CD4-positive, alpha-beta memory T cell (primary cell): Measurements from ENCODE around the gene EFCAB7. TPM values are rescaled to one million over a fixed set of nuclear protein-coding genes. Genes with fewer than 3 reads are reported as not detected.

Source experiments
- CTCF ChIA-PET: fragments of 350-600 bp; sonication (Branson Sonifier 250); formaldehyde crosslinking; loops from one replicate; lab custom pipeline; 2021; ENCODE audit warnings: inconsistent platforms; ENCODE audit not compliant: partially characterized antibody; lab: Charles Lee
- POLR2A ChIA-PET: fragments of 350-600 bp; sonication (Branson Sonifier 250); formaldehyde crosslinking; loops from one replicate; lab custom pipeline; 2021; ENCODE audit not compliant: partially characterized antibody; lab: Charles Lee
- DNase-seq, 5 donors: peaks; one replicate each; pipeline versions ENCODE4 v3.0.0 to v3.0.0-alpha.2; 2020 to 2022; ENCODE audit warnings: mixed read lengths in 1 of 5
- H3K27ac ChIP-seq: one replicate; pipeline ENCODE4 v1.7.0; 2013; ENCODE audit warnings: low read depth, low read length
- H3K27me3 ChIP-seq: 2 replicates; pipeline ENCODE4 v1.7.0; 2013; ENCODE audit warnings: mild to moderate bottlenecking, low read length, moderate library complexity; ENCODE audit not compliant: insufficient read depth
- H3K36me3 ChIP-seq: 2 replicates; pipeline ENCODE4 v1.7.0; 2013; ENCODE audit warnings: mild to moderate bottlenecking, low read length, moderate library complexity; ENCODE audit not compliant: insufficient read depth
- H3K4me1 ChIP-seq: 2 replicates; pipeline ENCODE4 v1.7.0; 2013; ENCODE audit warnings: mild to moderate bottlenecking, low read length, moderate library complexity; ENCODE audit not compliant: insufficient read depth
- H3K4me3 ChIP-seq, 2 donors: one replicate each; pipeline ENCODE4 v1.7.0; 2013; ENCODE audit warnings: low read length in 2 of 2, mild to moderate bottlenecking in 1 of 2
- H3K9me3 ChIP-seq, 2 donors: one replicate each; pipeline ENCODE4 v1.7.0; 2013; ENCODE audit warnings: low read length in 2 of 2, control low read depth in 1 of 2; ENCODE audit not compliant: control insufficient read depth in 1 of 2
- H3K27ac Mint-ChIP-seq, 7 donors: one replicate each; pipeline ENCODE4 v1.8.0; 2020 to 2021; ENCODE audit warnings: mixed read lengths in 7 of 7, mild to moderate bottlenecking in 6 of 7, inconsistent platforms in 3 of 7, moderate library complexity in 3 of 7
- H3K27me3 Mint-ChIP-seq, 2 donors: one replicate each; pipeline ENCODE4 v1.8.0; 2020 to 2021; ENCODE audit warnings: mixed read lengths in 2 of 2
- H3K36me3 Mint-ChIP-seq, 2 donors: one replicate each; pipeline ENCODE4 v1.8.0; 2020 to 2021; ENCODE audit warnings: mixed read lengths in 2 of 2, inconsistent platforms in 1 of 2, mild to moderate bottlenecking in 1 of 2
- H3K4me1 Mint-ChIP-seq, 4 donors: one replicate each; pipeline ENCODE4 v1.8.0; 2020 to 2021; ENCODE audit warnings: mixed read lengths in 4 of 4, mild to moderate bottlenecking in 1 of 4
- H3K4me3 Mint-ChIP-seq, 8 donors: one replicate each; pipeline ENCODE4 v1.8.0; 2020 to 2021; ENCODE audit warnings: mixed read lengths in 8 of 8, mild to moderate bottlenecking in 7 of 8, moderate library complexity in 6 of 8, inconsistent platforms in 3 of 8
- H3K9me3 Mint-ChIP-seq, 8 donors: one replicate each; pipeline ENCODE4 v1.8.0; 2020 to 2021; ENCODE audit warnings: mixed read lengths in 8 of 8, mild to moderate bottlenecking in 5 of 8, inconsistent platforms in 3 of 8, moderate library complexity in 1 of 8
- intact Hi-C: fragments of 100-400 bp; cut with micrococcal nuclease; formaldehyde crosslinking; loops from one replicate; pipeline ENCODE4 v1.15.1; 2023
- polyA plus RNA-seq, 2 donors: library from polyadenylated mRNA; unstranded; fragments of 300-500 nt; fragmentation: Illumina TruSeq; gene quantifications; one replicate each; pipeline ENCODE4 v1.2.3, GENCODE V29; 2021
- total RNA-seq, 2 experiments: library from RNA; stranded (reverse); gene quantifications; one replicate each; pipeline ENCODE4 v1.2.3, GENCODE V29; 2021

EFCAB7 gene
- total and polyA plus RNA-seq, 4 experiments from 2014 or later = 4.3 to 15.1 (median 8.0) TPM

GRCh38 chr1:63621075-63621474 is 97.8 kb downstream of the EFCAB7 start:
- H3K9me3 Mint-ChIP-seq = no peaks in the 10 kb centered on the region
- Histone ChIP-seq H3K27ac (no peak overlapping the region), H3K9me3 (no peaks in the 10 kb centered on the region), H3K36me3 (no peaks in the 10 kb centered on the region), H3K4me1 (no peaks in the 10 kb centered on the region), H3K4me3 (no peak overlapping the region), H3K27me3 (no peaks in the 10 kb centered on the region)
- CTCF ChIA-PET = interaction anchor here (1.0 to 2.1 kb wide), 3 partner anchors 294 to 621 kb away, joined by 3 to 9 read pairs (median 3); no protein-coding TSS in a partner anchor
- POLR2A ChIA-PET = no interaction called here
- intact Hi-C loops = no loop called here
- peaks cover 1 to 13% (median 8%) of the 10 kb centered on the region in 4 donors for H3K4me1 Mint-ChIP-seq
- H3K4me3 Mint-ChIP-seq = no peak overlapping the region
- H3K36me3 Mint-ChIP-seq = peaks cover 1 to 11% of the 10 kb centered on the region in 2 donors
- no peak for DNase-seq
- H3K27ac Mint-ChIP-seq = no peak overlapping the region
- no peaks in the 10 kb centered on the region for H3K27me3 Mint-ChIP-seq

GRCh38 chr1:63621698-63622097 is 98.4 kb downstream of the EFCAB7 start:
- H3K4me1 ChIP-seq = no peaks in the 10 kb centered on the region
- Mint-ChIP-seq H3K4me1 (peaks cover 1 to 15% (median 9%) of the 10 kb centered on the region in 4 donors), H3K27ac (no peak overlapping the region), H3K4me3 (no peak overlapping the region), H3K36me3 (peaks cover 1 to 11% of the 10 kb centered on the region in 2 donors), H3K9me3 (no peaks in the 10 kb centered on the region), H3K27me3 (no peaks in the 10 kb centered on the region)
- intact Hi-C loops = no loop called here
- H3K4me3 ChIP-seq = no peak overlapping the region
- H3K27ac ChIP-seq = no peak overlapping the region
- no peaks in the 10 kb centered on the region for H3K36me3 ChIP-seq
- no peaks in the 10 kb centered on the region for H3K9me3 ChIP-seq
- no peak for DNase-seq
- CTCF ChIA-PET = interaction anchor here (2.1 kb wide), 1 partner anchor 515 kb away, joined by 9 read pairs; no protein-coding TSS in a partner anchor
- H3K27me3 ChIP-seq = no peaks in the 10 kb centered on the region
- POLR2A ChIA-PET = no interaction called here

Other genes with a start within 250 kb of the EFCAB7 start
- not detected for gene FOXD3, start 201.0 kb upstream of the EFCAB7 start, total RNA-seq
- not detected for gene FOXD3, start 201.0 kb upstream of the EFCAB7 start, polyA plus RNA-seq
- 10 to 100 TPM; 27.6 to 28.4 TPM for gene ALG6, start 155.9 kb upstream of the EFCAB7 start, total RNA-seq
- gene ALG6, start 155.9 kb upstream of the EFCAB7 start, polyA plus RNA-seq = 10 to 100 TPM; 21.9 to 22.0 TPM
- 10 to 100 TPM; 26.4 to 27.8 TPM for gene ITGB3BP, start 300 bp upstream of the EFCAB7 start, total RNA-seq
- 10 to 100 TPM; 18.7 to 25.7 TPM for gene ITGB3BP, start 300 bp upstream of the EFCAB7 start, polyA plus RNA-seq
- gene PGM1, start 69.9 kb downstream of the EFCAB7 start, total RNA-seq = 10 to 100 TPM; 18.8 to 20.7 TPM
- gene PGM1, start 69.9 kb downstream of the EFCAB7 start, polyA plus RNA-seq = 10 to 100 TPM; 32.5 to 48.3 TPM